Uterus (tissue), 2 donors: ENCODE measurements around the gene G0S2.

ENCODE experiments used
- POLR2A ChIP-seq, 2 donors: fragments of 450-650 bp; IDR thresholded peaks; one replicate each; pipeline ENCODE4 v1.6.1; 2016; ENCODE audit warnings: antibody characterized with exemption in 2 of 2, mild to moderate bottlenecking in 1 of 2, moderate library complexity in 1 of 2
- TF ChIP-seq, protein P1 (sequence below), 4 experiments: fragments of 200-600 bp in 2 of 4; fragments of 450-650 bp in 2 of 4; sonication (generic) in 2 of 4; IDR thresholded peaks; one replicate each; pipeline ENCODE4 v1.5.1; 2016 to 2019; ENCODE audit warnings: antibody characterized with exemption in 4 of 4, mild to moderate bottlenecking in 2 of 4, moderate library complexity in 1 of 4

DNA sequence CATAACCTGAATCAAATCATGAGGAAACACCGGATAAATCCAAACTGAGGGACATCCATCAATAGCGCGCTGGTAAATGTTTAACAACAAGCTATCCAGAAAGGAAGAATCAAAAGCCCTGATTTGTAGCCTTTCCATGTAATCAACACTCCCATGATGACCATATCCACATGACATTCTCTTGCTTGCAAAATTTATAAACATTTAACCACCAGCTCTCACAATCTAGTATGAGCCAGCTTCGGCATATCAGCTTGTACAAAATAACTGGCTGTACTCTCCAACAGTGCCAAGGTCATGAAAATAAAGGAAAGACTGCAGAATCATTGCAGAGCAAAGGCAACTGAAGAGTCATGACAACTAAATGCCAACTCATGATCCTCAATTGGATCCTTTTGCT, 45.1 kb downstream of the G0S2 start:
- TF ChIP-seq, protein P1, sequence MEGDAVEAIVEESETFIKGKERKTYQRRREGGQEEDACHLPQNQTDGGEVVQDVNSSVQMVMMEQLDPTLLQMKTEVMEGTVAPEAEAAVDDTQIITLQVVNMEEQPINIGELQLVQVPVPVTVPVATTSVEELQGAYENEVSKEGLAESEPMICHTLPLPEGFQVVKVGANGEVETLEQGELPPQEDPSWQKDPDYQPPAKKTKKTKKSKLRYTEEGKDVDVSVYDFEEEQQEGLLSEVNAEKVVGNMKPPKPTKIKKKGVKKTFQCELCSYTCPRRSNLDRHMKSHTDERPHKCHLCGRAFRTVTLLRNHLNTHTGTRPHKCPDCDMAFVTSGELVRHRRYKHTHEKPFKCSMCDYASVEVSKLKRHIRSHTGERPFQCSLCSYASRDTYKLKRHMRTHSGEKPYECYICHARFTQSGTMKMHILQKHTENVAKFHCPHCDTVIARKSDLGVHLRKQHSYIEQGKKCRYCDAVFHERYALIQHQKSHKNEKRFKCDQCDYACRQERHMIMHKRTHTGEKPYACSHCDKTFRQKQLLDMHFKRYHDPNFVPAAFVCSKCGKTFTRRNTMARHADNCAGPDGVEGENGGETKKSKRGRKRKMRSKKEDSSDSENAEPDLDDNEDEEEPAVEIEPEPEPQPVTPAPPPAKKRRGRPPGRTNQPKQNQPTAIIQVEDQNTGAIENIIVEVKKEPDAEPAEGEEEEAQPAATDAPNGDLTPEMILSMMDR (IDR thresholded peaks at IDR 0.05): no peak
- no peak for TF ChIP-seq POLR2A (IDR thresholded peaks at IDR 0.05)
